Activated naive CD4-positive, alpha-beta T cell treated with anti-CD3 and anti-CD28 coated beads, Interleukin-2, amount 50 U/mL, for 16 hours (primary cell): ENCODE results near the gene MDGA2.
"Not testable (repeated sequence)": the region's sequence is repeated elsewhere in the genome, so short reads cannot be mapped to it uniquely, and the experiment has no call there.

ENCODE experiments used
- DNase-seq: peaks from one replicate; pipeline ENCODE4 v3.0.0-alpha.2; 2020

The MDGA2 gene

DNA sequence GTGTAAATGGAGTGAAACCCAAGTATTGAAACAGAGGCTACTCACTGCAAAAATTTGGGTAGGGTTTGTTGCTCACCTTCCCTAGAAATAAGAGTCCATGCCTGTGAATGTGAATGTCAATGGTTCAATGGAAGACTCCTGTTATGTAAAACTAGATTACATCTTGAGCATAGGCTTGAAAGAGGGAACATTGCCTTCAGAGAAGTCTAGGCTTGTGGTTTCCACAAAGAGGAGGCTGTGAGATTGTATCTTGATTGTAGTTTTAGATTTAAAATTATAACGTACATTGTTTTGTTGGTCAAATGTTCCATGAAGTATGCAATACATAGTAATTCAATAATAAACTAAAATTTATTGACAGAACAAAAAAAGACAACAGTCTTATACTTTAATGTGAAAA lies 610.1 kb downstream of the MDGA2 start:
- DNase-seq: no peak

- no peak for DNase-seq
Measured at GRCh38 chr14:47060050-47060449, 615.4 kb downstream of the MDGA2 start.

GRCh38 chr14:47057364-47057763 lies 618.0 kb downstream of the MDGA2 start:
- DNase-seq: no peak

GRCh38 chr14:47044841-47045240 lies 630.6 kb downstream of the MDGA2 start:
- no peak for DNase-seq

GRCh38 chr14:47040550-47040949 lies 634.9 kb downstream of the MDGA2 start:
- DNase-seq: no peak

- DNase-seq: no peak
Measured at GRCh38 chr14:47039336-47039735, 636.1 kb downstream of the MDGA2 start.

- no peak for DNase-seq
Measured at GRCh38 chr14:47022721-47023120, 652.7 kb downstream of the MDGA2 start.

DNA sequence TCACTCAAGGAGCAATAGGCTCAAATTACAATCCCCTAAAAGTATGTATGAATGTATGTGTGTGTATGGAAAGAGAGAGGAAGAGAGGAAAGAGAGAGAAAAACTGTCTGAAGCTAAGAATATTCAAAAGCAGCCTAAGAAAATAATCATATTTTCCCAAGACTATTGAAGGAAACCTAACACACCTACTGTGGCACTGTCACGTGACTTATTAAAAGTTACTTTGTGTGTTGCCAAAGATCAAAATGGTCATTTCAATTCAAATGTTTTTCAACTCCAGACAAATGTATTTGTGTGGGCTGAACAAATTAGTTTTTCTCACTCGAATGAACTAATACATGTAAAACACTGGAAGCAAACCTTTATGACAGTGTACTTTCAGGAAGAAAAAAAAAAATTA lies 654.9 kb downstream of the MDGA2 start:
- no peak for DNase-seq

DNA sequence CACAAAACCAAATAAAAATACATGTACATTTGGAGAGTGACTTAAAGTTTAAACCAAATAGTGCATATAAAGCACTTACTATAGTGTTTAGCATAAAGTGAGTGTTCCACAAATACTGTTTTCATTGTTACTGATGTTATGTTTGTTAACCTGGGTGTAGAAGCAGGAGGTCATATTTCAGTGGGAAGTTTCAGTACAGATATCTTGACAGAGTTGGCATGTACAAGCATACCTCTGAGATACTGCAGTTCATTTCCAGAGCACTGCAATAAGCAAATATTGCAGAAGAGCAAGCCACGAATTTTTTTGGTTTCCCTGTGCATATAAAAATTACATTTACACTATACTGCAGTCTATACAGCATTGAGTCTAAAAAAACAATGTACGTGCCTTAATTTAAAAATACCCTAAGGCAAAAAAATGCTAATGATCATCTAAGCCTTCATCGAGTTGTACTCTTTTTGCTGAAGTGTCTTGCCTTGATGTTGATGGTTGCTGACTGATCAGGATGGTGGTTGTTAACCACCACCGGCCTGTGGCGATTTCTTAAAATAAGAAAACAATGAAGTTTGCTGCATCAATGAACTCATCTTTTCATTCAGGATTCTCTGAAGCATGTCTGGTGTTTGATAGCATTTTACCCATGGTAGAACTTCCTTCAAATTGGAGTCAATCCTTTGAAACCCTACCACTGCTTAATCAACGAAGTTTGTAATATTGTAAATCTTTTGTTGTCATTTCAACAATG lies 662.7 kb downstream of the MDGA2 start:
- no peak for DNase-seq

DNA sequence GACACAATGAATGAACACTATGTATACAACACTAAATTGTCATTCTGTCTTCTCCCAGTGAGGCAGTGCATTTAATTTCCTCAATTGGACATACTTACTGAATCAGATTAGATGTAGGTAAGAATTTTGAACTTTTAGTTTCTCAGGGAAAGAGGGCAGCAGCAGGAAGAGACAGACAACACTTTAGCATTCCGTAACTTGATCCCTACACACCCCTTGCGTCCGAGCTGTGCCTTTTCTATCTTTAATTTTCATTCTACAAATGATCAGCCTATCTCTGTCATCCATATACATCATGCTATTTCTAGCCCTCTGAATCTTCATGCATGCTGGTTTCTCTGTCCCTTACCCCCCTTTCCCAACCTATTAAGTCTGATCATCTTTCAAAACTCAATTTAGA lies 665.8 kb downstream of the MDGA2 start:
- no peak for DNase-seq

- DNase-seq: no peak
Measured at GRCh38 chr14:47008732-47009131, 666.7 kb downstream of the MDGA2 start.

- DNase-seq: no peak
Measured at GRCh38 chr14:46999661-47000060, 675.7 kb downstream of the MDGA2 start.

DNA sequence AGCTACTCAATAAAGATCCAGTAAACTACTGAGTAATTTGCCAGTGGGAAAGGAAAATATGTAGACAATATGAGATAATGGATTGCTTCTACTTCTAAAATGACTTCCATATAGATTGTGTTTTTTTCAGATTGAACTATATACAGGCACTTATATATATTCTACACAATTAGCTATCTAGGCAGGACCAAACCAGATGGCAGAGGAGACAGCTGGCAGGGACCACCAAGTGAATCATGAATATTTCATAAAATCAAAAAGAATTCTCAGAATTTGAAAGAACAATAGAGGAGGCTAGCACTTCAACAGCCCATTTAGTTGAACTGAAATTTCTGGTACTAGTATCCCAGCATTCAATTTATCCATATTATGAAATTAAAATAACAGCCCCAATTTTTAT lies 685.8 kb downstream of the MDGA2 start:
- no peak for DNase-seq

DNA sequence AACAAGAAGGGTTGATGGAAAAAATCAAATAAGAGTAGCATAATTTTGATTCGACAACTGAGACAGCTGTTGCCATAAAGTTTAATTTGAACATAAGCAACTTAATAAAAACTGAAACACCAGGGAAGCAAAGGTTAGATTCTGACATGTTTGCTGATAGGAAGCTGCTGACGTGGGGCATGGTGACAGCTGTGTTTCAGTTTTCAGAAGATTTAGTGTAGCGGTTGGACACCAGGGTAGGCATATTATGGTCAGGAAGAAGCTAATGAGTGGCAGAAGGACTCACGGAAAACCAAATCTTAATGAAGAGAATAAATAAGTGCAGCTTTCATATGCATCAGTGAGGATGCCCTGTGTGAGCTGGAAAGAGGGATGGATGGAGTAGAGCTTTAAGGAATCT lies 687.1 kb downstream of the MDGA2 start:
- DNase-seq: no peak

GRCh38 chr14:46985529-46986380 lies 689.6 kb downstream of the MDGA2 start:
- DNase-seq: no peak

- DNase-seq: no peak
Measured at GRCh38 chr14:46973295-46973694, 702.1 kb downstream of the MDGA2 start.

DNA sequence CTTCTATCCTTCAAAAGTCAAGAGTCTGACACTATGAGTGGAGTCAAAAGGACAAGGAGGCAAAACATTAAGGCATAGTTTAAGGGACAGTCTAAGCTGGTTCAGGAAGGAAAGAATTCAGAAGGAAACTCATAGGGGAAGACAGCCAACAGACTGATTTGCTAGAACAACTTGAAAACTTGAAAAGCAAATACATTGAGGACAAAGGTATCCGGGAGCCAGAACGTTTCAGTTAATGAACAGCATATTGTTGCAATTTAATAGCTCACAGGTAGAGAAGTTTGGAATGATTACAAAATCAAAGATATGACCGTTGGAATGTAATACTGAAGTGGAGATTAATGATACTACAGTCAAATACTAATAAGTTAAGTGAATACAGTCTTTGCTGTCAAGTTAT lies 711.0 kb downstream of the MDGA2 start:
- DNase-seq: no peak

DNA sequence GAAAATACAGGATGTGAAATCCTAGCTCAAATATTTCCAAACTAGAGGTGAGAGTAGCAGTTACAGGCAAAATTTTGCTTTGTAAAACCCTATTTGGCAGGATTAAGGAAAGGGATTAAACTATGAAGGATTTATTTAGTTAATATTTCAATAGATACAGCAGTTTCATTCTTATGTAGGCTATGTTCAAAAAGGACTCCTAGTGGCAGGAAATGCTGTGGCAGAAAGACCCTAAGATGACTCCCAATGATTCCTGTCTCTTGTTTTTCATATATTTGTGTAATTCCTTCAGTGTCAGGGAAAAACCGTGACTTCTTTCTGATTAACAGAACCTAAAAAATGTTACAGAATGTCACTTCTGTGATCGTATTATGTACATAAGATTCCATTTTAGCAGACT lies 724.3 kb downstream of the MDGA2 start:
- no peak for DNase-seq

DNA sequence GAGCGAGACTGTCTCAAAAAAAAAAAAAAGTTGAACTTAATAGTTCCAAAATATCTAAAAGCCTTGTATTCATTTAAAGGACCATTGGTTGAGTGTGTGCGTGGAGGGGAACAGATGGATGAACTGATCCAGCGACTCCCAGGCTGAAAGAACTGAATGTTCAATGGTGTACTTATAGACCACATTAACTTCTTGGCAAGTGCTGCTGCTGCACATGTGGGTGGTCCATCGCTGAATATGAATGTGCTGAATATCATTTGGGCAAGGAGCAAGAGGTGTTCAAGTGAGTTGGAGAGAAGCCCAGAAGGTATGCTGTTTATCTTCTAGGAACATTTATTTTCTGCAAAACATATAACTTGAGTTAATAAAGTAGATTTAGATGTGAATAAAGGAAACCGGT lies 734.8 kb downstream of the MDGA2 start:
- DNase-seq: no peak

- DNase-seq: no peak
Measured at GRCh38 chr14:46920542-46920941, 754.9 kb downstream of the MDGA2 start.

DNA sequence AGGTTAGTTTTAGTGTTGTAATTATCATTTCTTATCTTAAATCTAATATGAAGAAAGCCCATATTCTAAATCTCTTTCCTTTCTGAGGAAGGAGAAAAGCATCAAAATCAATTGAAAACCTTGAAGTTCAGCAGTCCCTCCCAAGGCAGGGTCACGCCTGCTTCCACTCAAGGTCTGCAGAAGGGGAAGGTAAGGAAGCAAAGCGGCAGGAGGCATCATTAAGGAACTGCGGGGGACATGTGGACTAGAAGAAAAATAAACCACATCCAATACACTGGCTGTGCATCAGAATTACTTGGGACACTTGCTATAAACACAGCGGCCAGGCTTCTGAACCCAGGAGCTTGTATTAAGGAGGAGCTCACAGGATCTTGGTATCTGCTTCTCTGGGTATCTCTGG lies 759.9 kb downstream of the MDGA2 start:
- DNase-seq: not testable (repeated sequence)

DNA sequence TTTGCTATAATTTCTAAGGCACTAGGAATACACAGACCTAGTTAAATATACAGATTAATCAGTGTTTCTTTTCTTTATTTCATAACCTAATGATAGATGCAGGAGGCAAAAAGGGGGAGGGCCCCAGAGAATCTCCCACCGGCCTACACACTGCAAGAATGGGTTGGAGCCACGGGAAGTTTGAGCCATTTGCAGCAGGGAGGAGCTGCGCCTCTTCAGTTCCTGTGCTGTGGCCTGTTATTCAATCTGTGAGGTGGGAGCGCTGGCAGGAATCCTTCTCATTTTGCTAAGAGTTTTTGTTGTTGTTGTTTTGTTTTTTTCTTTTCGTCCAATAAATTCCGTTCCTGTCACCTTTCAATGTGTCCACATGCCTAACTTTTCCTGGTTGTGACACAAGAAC lies 772.6 kb downstream of the MDGA2 start:
- no peak for DNase-seq

- no peak for DNase-seq
Measured at GRCh38 chr14:46894476-46894875, 780.9 kb downstream of the MDGA2 start.

DNA sequence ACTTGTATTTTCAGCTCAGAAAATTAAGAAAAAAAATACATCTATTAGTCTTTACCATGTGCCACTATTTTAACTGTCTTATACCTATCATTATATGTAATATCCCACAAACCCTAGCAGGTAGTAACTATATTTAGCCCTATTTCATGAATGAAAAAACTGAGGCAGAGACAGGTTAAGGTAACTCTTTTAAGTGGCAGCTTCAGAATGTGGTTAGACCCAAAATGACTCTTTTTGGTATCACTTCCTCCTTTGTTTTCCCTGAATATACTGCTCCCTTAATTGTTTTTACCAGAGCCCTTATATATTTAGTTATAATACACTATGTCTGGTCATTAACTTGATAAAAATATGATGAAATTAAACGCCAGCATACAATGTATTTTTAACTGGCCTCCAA lies 788.3 kb downstream of the MDGA2 start:
- no peak for DNase-seq
